HepG2 (cell line): ENCODE data around the gene PGP. TPM values are rescaled to one million over a fixed set of nuclear protein-coding genes. Genes with fewer than 3 reads are reported as not detected.
"Not testable (repeated sequence)": the region's sequence is repeated elsewhere in the genome, so short reads cannot be mapped to it uniquely, and the experiment has no call there.

Source experiments
- ATAC-seq: fragments of 200-7000 bp; cut with Tn5 transposase; 3 replicates; pipeline ENCODE4 v1.9.1; 2020; ENCODE audit warnings: mild to moderate bottlenecking, moderate library complexity
- BruUV-seq: library from RNA; stranded (reverse); fragments of 400-500 nt; replicated peaks from 2 replicates; lab custom pipeline; 2021; lab: Mats Ljungman, UMichigan
- CTCF ChIA-PET: fragments of 300-600 bp; formaldehyde crosslinking; extraction: SDS; loops from one replicate; lab custom pipeline; 2021; ENCODE audit warnings: low total read pairs, inconsistent platforms, low intra/inter-chr PET ratio; lab: Yijun Ruan, JAX
- POLR2A ChIA-PET: fragments of 350-600 bp; sonication (Branson Sonifier 250); formaldehyde crosslinking; loops from one replicate; lab custom pipeline; 2020; ENCODE audit warnings: antibody characterized with exemption, inconsistent platforms; lab: Yijun Ruan, JAX
- DNase-seq: peaks from one replicate; pipeline ENCODE4 v3.0.0-alpha.2; 2015; ENCODE audit warnings: low spot score
- FAIRE-seq: peaks from 3 replicates; lab custom pipeline; 2011; peaks lifted over from hg19 to GRCh38; lab: Jason Lieb, UNC
- H2AFZ ChIP-seq: one replicate; pipeline ENCODE4 v1.6.1; 2011; ENCODE audit warnings: low read length, inconsistent platforms
- H3K27ac ChIP-seq: fragments of 300-600 bp; 3 replicates; pipeline ENCODE4 v1.8.0; 2011; ENCODE audit warnings: mixed run types, mild to moderate bottlenecking, mixed read lengths, low read length, inconsistent platforms; ENCODE audit not compliant: insufficient read depth; ENCODE audit errors: extremely low read length
- H3K27me3 ChIP-seq, 2 experiments: fragments of 200-600 bp in 1 of 2; 2 replicates in 1 of 2; 3 replicates in 1 of 2; pipeline versions ENCODE4 v1.6.0 to v1.8.0; 2011; ENCODE audit warnings: low read length in 2 of 2, mild to moderate bottlenecking in 2 of 2, moderate library complexity in 2 of 2, inconsistent platforms in 1 of 2; ENCODE audit not compliant: insufficient read depth in 2 of 2, control insufficient read depth in 1 of 2
- H3K36me3 ChIP-seq, 2 experiments: fragments of 200-600 bp in 1 of 2; replicated peaks in 1 of 2; 2 replicates in 1 of 2; 3 replicates in 1 of 2; pipeline versions ENCODE4 v1.5.1 to v1.8.0; 2011; ENCODE audit warnings: low read length in 2 of 2, inconsistent platforms in 1 of 2; ENCODE audit not compliant: insufficient read depth in 2 of 2, control insufficient read depth in 1 of 2
- H3K4me1 ChIP-seq: 2 replicates; pipeline ENCODE4 v1.5.1; 2012; ENCODE audit warnings: low read length, inconsistent platforms; ENCODE audit not compliant: insufficient read depth
- H3K4me2 ChIP-seq: 2 replicates; pipeline ENCODE4 v1.6.0; 2011; ENCODE audit warnings: low read depth, low read length, inconsistent platforms
- H3K4me3 ChIP-seq, 3 experiments: fragments of 200-600 bp in 1 of 3; sonication (generic), shearing (Covaris generic) in 1 of 3; replicated peaks in 1 of 3; 2 replicates each; pipeline ENCODE4 v1.5.1; 2011 to 2016; ENCODE audit warnings: low read length in 3 of 3, inconsistent platforms in 2 of 3, low read depth in 2 of 3, mild to moderate bottlenecking in 2 of 3, control low read depth in 1 of 3, mixed read lengths in 1 of 3; ENCODE audit not compliant: insufficient read depth in 1 of 3
- H3K79me2 ChIP-seq: one replicate; pipeline ENCODE4 v1.6.1; 2011; ENCODE audit warnings: low read length, inconsistent platforms; ENCODE audit not compliant: insufficient read depth
- H3K9ac ChIP-seq: 2 replicates; pipeline ENCODE4 v1.6.0; 2011; ENCODE audit warnings: mild to moderate bottlenecking, low read depth, low read length, inconsistent platforms; ENCODE audit not compliant: insufficient read depth
- H3K9me3 ChIP-seq: 2 replicates; pipeline ENCODE4 v1.5.1; 2012; ENCODE audit warnings: mild to moderate bottlenecking, low read length
- H4K20me1 ChIP-seq: 2 replicates; pipeline ENCODE4 v1.6.0; 2011; ENCODE audit warnings: inconsistent platforms, mild to moderate bottlenecking, low read length, moderate library complexity; ENCODE audit not compliant: insufficient read depth
- FOXP1 ChIP-seq, 2 experiments: fragments of 450-650 bp in 1 of 2; IDR thresholded peaks; 2 replicates each; pipeline ENCODE4 v1.6.1; 2017 to 2018; ENCODE audit warnings: antibody characterized with exemption in 1 of 2
- HDAC2 ChIP-seq: sonication (generic); formaldehyde crosslinking; IDR thresholded peaks from 2 replicates; pipeline ENCODE4 v1.4.0; 2020; ENCODE audit warnings: missing genetic modification reagents
- HNF4A ChIP-seq: sonication (generic); formaldehyde crosslinking; IDR thresholded peaks from 2 replicates; pipeline ENCODE4 v1.4.0; 2020; ENCODE audit warnings: missing genetic modification reagents
- ZNF253 ChIP-seq: sonication (generic); formaldehyde crosslinking; IDR thresholded peaks from 2 replicates; pipeline ENCODE4 v1.8.0; 2022; ENCODE audit warnings: mild to moderate bottlenecking, missing genetic modification reagents, borderline replicate concordance
- ZNF674 ChIP-seq: sonication (generic); formaldehyde crosslinking; IDR thresholded peaks from 2 replicates; pipeline ENCODE4 v1.5.0; 2020; ENCODE audit warnings: low read depth, mild to moderate bottlenecking, missing genetic modification reagents
- WGBS: methylation state at CpG from one replicate; pipeline ENCODE4 v1.1.6; 2017; ENCODE audit warnings: low lambda C conversion rate; 5-methylcytosine and 5-hydroxymethylcytosine counted together
- in situ Hi-C: cut with HindIII; loops from 2 replicates; pipeline ENCODE4 v1.10.0; 2017; ENCODE audit warnings: low pct_unique_long_range_greater_than_20kb; ENCODE audit not compliant: extremely low pct_ligation_motif_present
- intact Hi-C: fragments of 100-400 bp; cut with micrococcal nuclease; formaldehyde crosslinking; loops from one replicate; pipeline ENCODE4 v1.10.0; 2022; ENCODE audit not compliant: unreplicated experiment
- polyA plus RNA-seq, 8 experiments: library from polyadenylated mRNA; depleted of rRNA in 3 of 8; stranded (reverse) in 7 of 8; unstranded in 1 of 8; fragments of >200 nt; fragmentation: Illumina TruSeq in 4 of 8; extraction: Trizol in 4 of 8; gene quantifications; 2 replicates each; pipeline versions ENCODE4 v1.2.1 to v1.2.3, GENCODE V29; 2011 to 2016; ENCODE audit warnings: low read depth in 4 of 8, missing spikeins in 1 of 8, mixed read lengths in 1 of 8; ENCODE audit not compliant: insufficient read depth in 1 of 8
- total RNA-seq, 5 experiments: library from RNA; depleted of rRNA; stranded (reverse); fragments of >200 nt; fragmentation: Illumina TruSeq; extraction: Trizol; gene quantifications; 2 replicates each; pipeline ENCODE4 v1.2.3, GENCODE V29; 2016; ENCODE audit warnings: low read depth in 1 of 5
- TF ChIP-seq, protein P1 (sequence below): sonication (generic); formaldehyde crosslinking; IDR thresholded peaks from 2 replicates; pipeline ENCODE4 v1.4.0; 2020; ENCODE audit warnings: mild to moderate bottlenecking, missing genetic modification reagents, borderline replicate concordance

Gene PGP
- total and polyA plus RNA-seq, 2 of the 13 experiments (the other 11 are each of a cell fraction or from before 2014, with no cell fraction given), result 7.3 to 18.3 TPM

DNA sequence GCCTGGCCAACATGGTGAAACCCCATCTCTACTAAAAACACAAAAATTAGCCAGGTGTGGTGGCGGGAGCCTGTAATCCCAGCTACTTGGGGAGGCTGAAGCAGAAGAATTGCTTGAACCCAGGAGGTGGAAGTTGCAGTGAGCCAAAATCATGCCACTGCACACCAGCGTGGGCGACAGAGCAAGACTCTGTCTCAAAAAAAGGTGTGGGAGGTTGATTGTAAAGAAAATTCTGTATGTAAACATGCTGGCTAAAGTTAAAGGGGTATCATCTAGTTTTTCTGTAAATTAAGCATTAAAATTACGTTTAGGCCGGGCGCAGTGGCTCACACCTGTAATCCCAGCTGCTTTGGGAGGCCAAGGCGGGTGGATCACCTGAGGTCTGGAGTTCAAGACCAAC lies 43.9 kb upstream of the PGP start:
- POLR2A ChIA-PET, FAIRE-seq: not testable (repeated sequence)

DNA sequence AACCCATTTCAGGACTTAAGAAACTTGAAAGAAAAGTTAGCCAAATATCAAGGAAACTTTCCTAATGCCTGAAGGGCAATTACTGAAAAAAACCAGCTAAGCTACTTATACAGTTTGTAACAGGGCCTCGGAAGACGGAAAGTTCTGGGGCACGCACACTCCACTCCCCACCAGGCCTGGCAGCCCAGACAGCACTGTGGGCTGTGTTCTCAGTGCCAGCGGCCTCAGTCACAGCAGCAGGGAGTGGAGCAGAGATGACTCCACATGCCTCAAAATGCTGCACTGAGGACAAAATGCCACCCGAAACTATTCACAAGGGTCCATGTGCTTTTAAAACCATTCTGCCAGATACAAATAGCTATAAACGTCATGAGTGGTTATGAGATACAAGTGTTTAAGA lies 43.1 kb upstream of the PGP start:
- TF ChIP-seq HDAC2 (CRISPR knock-in tag) (no peak), ZNF253 (CRISPR knock-in tag) (no peak), ZNF674 (CRISPR knock-in tag) (no peak), FOXP1 (IDR thresholded peaks at IDR 0.05) (no peak), FOXP1 (CRISPR knock-in tag; IDR thresholded peaks at IDR 0.05) (no peak), HNF4A (CRISPR knock-in tag) (no peak)
- TF ChIP-seq, protein P1, sequence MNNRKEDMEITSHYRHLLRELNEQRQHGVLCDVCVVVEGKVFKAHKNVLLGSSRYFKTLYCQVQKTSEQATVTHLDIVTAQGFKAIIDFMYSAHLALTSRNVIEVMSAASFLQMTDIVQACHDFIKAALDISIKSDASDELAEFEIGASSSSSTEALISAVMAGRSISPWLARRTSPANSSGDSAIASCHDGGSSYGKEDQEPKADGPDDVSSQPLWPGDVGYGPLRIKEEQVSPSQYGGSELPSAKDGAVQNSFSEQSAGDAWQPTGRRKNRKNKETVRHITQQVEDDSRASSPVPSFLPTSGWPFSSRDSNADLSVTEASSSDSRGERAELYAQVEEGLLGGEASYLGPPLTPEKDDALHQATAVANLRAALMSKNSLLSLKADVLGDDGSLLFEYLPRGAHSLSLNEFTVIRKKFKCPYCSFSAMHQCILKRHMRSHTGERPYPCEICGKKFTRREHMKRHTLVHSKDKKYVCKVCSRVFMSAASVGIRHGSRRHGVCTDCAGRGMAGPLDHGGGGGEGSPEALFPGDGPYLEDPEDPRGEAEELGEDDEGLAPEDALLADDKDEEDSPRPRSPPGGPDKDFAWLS, result no peak
- DNase-seq (no peak), ATAC-seq (no peak), FAIRE-seq (no peak)
- Histone ChIP-seq H3K4me2 (no peak overlapping the region), H2AFZ (no peak overlapping the region), H3K4me1 (peaks cover 5% of the 10 kb centered on the region; the same call in 1 of the 2 replicates), H3K36me3 (peaks cover 17 to 86% of the 10 kb centered on the region in 2 experiments), H3K79me2 (peaks cover 13% of the 10 kb centered on the region), H3K27ac (no peak overlapping the region), H3K9ac (no peak overlapping the region), H3K9me3 (no peaks in the 10 kb centered on the region), H3K4me3 (no peak overlapping the region), H4K20me1 (no peaks in the 10 kb centered on the region), H3K27me3 (no peaks in the 10 kb centered on the region)
- intact Hi-C loops, result no loop called here
- CTCF ChIA-PET, result no interaction called here
- WGBS, result 95% methylated on average over 6 of the region's 6 CpGs
- BruUV-seq, result no TSS peak
- in situ Hi-C loops, result no loop called here
- POLR2A ChIA-PET, result no interaction called here

More for the DNA sequence above, 43.9 kb upstream of the PGP start:
- H3K27me3 ChIP-seq, H3K4me2 ChIP-seq, ATAC-seq, H4K20me1 ChIP-seq, H3K4me3 ChIP-seq, in situ Hi-C loops, H3K4me1 ChIP-seq, H3K27ac ChIP-seq, BruUV-seq, intact Hi-C loops, H3K9me3 ChIP-seq, DNase-seq, H3K9ac ChIP-seq, CTCF ChIA-PET, H2AFZ ChIP-seq: not testable (repeated sequence)
- peaks cover 20% of the 10 kb centered on the region for H3K79me2 ChIP-seq
- WGBS, result over 99% methylated on average over 7 of the region's 7 CpGs
- peaks cover 19 to 87% of the 10 kb centered on the region in 2 experiments for H3K36me3 ChIP-seq
